GM12892 (cell line): ENCODE data around the gene PAK6.

Source experiments
- DNase-seq: peaks from one replicate; pipeline ENCODE4 v3.0.0; 2011; ENCODE audit not compliant: insufficient read length
- FAIRE-seq: peaks from 2 replicates; lab custom pipeline; 2011; peaks lifted over from hg19 to GRCh38; lab: Jason Lieb, UNC
- POLR2A ChIP-seq: IDR thresholded peaks from 2 replicates; pipeline ENCODE4 v1.6.1; 2011; ENCODE audit warnings: low read depth, low read length, control low read depth
- POLR2AphosphoS5 ChIP-seq: IDR thresholded peaks from 2 replicates; pipeline ENCODE4 v1.6.1; 2011; ENCODE audit warnings: low read depth, low read length, control low read depth
- TAF1 ChIP-seq: IDR thresholded peaks from 2 replicates; pipeline ENCODE4 v1.6.1; 2011; ENCODE audit warnings: low read depth, mild to moderate bottlenecking, control low read depth, low read length, borderline replicate concordance

Gene PAK6

GRCh38 chr15:40263024-40263754, 24.3 kb downstream of the PAK6 start:
- TF ChIP-seq TAF1, result no peak
- TF ChIP-seq POLR2A, result no peak
- no peak for TF ChIP-seq POLR2AphosphoS5
- FAIRE-seq, result no peak
- DNase-seq, result no peak

GRCh38 chr15:40264321-40265153, 25.7 kb downstream of the PAK6 start:
- DNase-seq, result no peak
- no peak for FAIRE-seq
- TF ChIP-seq TAF1 (no peak), POLR2AphosphoS5 (no peak), POLR2A (no peak)

GRCh38 chr15:40265355-40265754, 26.5 kb downstream of the PAK6 start:
- TF ChIP-seq TAF1 (no peak), POLR2AphosphoS5 (no peak), POLR2A (no peak)
- FAIRE-seq (no peak), DNase-seq (no peak)

- no peak for FAIRE-seq
- DNase-seq, result no peak
- TF ChIP-seq TAF1, result no peak
- TF ChIP-seq POLR2AphosphoS5, result no peak
Measured at GRCh38 chr15:40265875-40266274, 27.0 kb downstream of the PAK6 start.

GRCh38 chr15:40266828-40267304, 28.0 kb downstream of the PAK6 start:
- DNase-seq (no peak), FAIRE-seq (no peak)
- TF ChIP-seq POLR2AphosphoS5 (no peak), POLR2A (no peak), TAF1 (no peak)

- DNase-seq (no peak), FAIRE-seq (no peak)
- TF ChIP-seq POLR2AphosphoS5 (no peak), POLR2A (no peak), TAF1 (no peak)
Measured at GRCh38 chr15:40267670-40268069, 28.8 kb downstream of the PAK6 start.

GRCh38 chr15:40269604-40270003, 30.7 kb downstream of the PAK6 start:
- FAIRE-seq (no peak), DNase-seq (no peak)
- TF ChIP-seq POLR2AphosphoS5, result no peak
- TF ChIP-seq POLR2A, result no peak
- TF ChIP-seq TAF1, result no peak

- no peak for FAIRE-seq
Measured at GRCh38 chr15:40270246-40270995, 31.6 kb downstream of the PAK6 start.

GRCh38 chr15:40271685-40272484, 33.0 kb downstream of the PAK6 start:
- TF ChIP-seq POLR2AphosphoS5, result no peak
- no peak for TF ChIP-seq POLR2A
- no peak for TF ChIP-seq TAF1
- FAIRE-seq, result no peak

More at GRCh38 chr15:40270246-40270995, 31.6 kb downstream of the PAK6 start:
- TF ChIP-seq TAF1, result no peak
- TF ChIP-seq POLR2AphosphoS5, result no peak
- no peak for TF ChIP-seq POLR2A
- no peak for DNase-seq

GRCh38 chr15:40272485-40273056, 33.7 kb downstream of the PAK6 start:
- no peak for DNase-seq
- FAIRE-seq, result no peak
- TF ChIP-seq TAF1, result no peak
- TF ChIP-seq POLR2A, result no peak
- TF ChIP-seq POLR2AphosphoS5, result no peak

More at GRCh38 chr15:40271685-40272484, 33.0 kb downstream of the PAK6 start:
- DNase-seq, result no peak
